HG02981 (cell line): ENCODE measurements around the gene HYI.
"Not testable (repeated sequence)": the region's sequence is repeated elsewhere in the genome, so short reads cannot be mapped to it uniquely, and the experiment has no call there.

ENCODE experiments used
- ATAC-seq: cut with Tn5 transposase; IDR thresholded peaks from one replicate; pipeline ENCODE4 v1.9.1; 2021; ENCODE audit warnings: mild to moderate bottlenecking, moderate library complexity; ENCODE audit not compliant: unreplicated experiment

HYI gene, protein sequence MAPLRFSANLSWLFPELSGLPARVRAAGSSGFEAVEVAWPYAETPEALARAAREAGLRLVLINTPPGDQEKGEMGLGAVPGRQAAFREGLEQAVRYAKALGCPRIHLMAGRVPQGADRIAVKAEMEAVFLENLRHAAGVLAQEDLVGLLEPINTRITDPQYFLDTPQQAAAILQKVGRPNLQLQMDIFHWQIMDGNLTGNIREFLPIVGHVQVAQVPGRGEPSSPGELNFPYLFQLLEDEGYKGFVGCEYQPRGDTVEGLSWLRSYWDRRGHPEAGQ

DNA sequence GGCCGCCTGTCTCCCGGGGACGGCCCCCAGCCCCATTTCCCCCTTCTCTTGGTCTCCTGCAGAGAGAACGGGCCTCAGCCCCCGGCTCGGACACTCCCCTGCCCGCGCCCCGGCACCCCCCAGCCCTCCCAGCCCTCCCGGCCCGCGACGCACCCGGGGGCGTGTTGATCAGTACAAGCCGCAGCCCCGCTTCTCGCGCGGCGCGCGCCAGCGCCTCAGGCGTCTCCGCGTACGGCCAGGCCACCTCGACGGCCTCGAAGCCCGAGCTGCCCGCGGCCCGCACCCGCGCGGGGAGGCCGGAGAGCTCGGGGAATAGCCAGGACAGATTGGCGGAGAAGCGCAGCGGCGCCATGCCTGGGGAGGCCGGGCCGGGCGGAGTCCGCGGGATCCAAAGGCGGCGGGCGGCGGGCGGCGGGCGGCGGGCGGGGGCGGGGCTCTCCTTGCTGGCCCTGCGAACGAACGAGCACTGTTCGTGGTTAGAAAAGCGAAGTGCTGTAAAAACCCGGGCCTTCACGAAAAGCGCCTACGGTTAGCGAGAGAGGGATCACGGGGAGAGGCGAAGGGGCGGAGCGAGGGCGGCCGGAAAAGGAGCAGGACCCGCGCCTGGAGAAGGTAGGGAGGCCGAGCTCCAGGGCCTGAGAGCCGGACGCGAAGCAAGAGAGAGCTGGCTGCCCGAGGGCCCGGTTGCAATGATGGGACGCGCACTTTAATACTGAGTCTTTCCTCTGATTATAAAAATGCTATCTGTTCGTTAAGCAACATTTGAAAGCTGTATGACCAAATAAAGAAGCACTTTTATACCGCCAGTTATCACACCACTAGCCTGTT lies at the start of gene HYI:
TSS of gene HYI (minus strand) at position 490 of the 828 bp plus-strand sequence. CDS start at position 352, 138 bp downstream.
- ATAC-seq: no peak

DNA sequence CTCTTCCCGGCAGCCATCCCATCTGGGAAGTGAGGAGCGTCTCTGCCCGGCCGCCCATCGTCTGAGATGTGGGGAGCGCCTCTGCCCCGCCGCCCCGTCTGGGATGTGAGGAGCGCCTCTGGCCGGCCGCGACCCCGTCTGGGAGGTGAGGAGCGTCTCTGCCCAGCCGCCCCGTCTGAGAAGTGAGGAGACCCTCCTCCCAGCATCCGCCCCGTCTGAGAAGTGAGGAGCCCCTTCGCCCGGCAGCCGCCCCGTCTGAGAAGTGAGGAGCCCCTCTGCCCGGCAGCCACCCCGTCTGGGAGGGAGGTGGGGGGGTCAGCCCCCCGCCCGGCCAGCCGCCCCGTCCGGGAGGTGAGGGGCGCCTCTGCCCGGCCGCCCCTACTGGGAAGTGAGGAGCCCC lies 48.1 kb upstream of the HYI start:
- not testable (repeated sequence) for ATAC-seq

DNA sequence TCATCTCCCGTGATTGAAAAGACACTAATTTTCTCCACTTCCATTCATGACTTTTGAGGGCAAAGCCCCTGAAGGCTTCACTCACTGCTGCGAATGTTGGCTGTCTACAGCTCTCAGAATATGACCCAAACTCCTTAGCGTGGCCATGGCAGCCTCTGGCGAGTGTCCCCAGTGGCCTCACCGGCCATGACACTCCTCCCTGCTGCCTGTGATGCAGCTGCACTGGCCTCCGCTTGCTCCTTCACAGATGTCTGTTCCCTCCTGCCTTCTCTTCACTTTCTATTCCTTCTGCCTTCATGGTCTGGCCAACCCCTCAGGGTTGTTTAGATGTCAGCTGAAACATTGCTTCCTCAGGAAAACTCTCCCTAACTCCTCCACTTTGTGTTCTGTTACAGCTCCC lies 46.2 kb upstream of the HYI start:
- ATAC-seq: no peak

DNA sequence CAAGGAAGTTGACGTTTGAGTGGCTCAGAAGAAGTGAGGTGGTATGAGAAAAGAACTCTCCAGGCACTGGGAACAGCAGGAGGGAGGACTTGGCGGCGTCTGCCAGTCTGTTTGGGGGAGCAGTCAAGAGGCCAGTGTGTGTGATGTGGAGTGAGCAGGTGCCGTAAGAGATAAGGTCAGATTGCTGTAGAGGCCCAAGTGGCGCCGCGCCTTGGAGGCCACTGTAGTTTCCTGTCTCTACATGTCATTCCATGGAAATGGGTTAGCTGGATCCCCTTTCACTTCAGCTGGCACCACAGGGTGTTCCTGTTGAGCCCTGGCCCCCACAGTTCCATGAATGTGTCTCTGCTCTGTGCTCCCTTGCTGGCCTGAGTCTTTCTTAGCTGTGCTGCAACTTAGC lies 41.5 kb upstream of the HYI start:
- ATAC-seq: no peak

DNA sequence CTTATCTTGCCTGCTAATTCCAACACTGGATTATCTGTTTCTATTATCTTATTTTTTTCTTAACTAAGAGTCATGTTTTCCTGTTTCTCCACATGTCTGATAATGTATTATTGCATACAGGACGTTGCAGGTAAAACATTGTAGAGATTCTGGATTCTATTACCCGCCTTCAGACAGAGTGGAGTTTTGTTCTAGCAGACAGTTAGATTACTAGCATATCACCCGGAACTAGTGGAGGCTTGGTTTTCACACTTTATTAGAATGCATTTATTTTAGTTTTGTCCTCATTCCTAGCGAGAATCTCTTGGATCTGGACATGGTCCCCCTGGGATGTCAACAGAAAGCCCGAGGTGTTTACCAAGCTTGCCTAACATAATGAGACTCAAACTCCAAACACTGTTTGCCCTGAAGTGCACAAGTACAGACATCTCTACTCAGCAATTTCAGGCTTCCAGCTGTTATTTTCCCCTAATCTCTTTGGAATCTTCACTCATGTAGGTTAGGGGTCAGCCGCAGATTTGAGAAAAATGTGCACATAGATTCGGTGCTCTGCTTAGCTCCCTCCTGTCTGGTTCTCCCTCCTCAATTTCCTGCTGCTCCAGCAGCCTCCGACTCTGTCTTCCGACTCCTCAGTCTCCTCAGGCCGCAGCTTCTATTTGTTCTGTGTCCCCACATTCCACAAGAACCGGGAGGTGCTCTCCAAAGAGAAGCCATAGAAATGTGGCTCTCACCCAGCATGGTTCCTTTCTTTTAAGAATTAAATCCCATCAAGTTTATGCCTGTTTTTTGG lies 40.1 kb upstream of the HYI start:
- no peak for ATAC-seq

DNA sequence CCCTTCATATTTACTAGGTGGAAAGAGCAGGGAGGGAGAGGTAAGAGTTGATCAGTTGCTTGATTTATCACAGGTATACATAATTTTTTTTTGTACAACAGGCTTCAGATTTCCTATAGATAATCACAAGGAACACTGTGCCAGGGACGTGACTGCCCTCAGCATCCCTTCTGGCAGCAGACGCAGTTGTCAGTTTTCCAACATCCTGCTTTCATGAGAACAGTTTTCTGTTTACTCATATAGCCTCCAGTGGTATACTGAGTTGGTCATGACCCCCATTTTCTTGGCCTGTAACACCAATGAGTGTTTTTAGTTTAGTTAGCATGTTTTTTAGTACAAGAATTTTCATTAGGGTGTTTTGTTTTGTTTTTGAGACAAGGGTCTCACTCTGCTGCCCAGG lies 39.1 kb upstream of the HYI start:
- ATAC-seq: no peak

DNA sequence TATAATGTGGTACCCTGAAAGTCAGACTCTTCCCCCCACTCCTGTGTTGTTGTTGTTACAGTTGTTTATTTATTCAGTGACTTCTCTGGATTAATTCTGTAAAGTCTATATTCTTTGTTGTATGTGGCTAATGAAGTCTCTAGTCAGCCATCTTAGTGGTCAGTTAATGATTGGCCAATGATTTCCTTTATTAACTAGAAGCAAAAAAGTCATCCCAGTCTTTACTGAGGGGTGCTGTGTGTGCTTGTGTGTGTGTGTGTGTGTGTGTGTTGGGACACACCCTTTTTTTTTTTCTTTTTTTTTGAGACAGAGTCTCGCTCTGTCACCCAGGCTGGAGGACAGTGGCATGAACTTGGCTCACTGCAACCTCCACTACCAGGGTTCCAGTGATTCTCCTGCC lies 37.3 kb upstream of the HYI start:
- ATAC-seq: no peak

DNA sequence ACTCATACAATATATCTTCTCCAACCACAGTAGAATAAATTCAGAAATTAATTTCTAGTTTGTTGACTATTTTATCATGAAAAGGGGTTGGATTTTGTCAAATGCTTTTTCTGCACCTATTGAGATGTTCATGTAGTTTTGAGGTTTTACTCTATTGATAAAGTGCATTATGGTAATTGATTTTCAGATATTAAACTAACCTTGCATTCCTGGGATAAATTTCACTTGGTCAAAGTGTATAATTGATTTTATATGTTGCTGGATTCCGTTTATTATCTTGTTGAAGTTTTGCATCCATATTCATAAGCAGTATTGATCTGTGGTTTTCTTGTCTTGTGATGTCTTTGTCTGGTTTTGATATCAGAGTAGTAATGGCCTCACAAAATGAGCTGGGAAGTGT lies 34.4 kb upstream of the HYI start:
- ATAC-seq: no peak

DNA sequence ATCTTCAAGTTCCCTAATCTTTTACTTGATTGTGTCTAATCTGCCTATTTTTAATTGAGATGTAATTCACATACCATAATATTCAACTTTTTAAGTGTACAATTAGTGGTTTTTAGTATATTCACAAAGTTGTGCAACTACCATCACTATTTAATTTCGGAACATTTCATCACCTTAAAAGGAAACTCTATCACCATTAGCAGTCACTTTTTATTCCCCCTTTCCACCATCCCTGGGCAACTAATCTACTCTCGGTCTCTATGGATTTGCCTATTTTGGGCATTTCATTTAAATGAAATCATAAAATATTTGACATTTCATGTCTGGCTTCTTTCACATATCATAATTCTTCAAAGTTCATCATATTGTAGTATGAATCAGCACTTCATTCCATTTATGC lies 30.6 kb upstream of the HYI start:
- ATAC-seq: no peak

DNA sequence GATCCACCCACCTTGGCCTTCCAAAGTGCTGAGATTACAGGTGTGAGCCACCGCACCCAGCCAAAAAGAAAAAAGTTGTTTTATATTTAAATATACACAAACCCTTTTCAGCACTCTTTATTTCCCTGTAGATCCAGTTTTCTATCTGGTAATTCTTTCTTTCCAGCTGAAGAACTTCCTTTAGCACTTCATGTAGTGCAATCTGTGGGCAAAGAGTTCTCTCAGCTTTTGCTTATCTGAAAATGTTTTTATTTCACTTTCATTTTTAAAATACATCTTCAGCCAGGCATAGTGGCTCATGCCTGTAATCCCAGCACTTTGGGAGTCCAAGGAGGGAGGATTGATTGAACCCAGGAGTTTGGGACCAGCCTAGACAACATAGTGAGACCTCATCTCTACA lies 28.5 kb upstream of the HYI start:
- no peak for ATAC-seq

DNA sequence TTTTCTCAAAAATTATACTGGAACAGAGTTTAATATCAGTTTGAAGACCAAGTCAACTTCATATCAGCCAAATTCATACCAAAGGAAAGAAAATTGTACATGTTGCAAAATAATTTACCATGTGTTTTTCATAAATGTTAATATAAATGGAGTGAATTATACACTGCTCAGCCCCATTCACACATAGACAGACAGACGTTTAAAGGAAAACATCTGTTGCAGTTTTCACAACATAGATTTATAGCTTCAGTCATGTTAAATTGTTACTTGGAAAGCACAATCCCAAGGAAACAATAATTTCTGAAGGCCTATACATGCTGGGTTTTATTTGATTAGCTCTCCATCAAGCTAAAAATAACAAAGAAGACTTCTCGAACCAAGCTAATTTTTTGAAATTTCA lies 27.8 kb upstream of the HYI start:
- ATAC-seq: no peak

DNA sequence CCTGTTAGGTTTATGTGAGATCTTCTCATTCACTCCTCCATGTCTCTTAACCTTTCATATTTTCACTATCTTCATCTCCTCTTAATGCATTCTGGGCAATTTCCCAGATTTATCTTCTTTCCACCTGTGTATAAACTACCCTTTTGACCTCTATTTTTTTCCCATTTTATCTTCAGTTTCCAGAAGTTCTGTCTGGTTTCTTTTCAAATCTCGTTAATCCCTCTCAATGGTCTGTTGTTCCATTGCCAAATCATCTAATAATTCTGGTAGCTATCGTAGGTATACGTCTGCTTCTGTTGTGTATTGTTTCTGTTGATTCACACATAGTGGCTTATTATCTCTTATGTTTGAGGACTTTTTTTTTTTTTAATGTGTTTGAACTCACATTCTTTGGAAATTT lies 25.7 kb upstream of the HYI start:
- no peak for ATAC-seq

DNA sequence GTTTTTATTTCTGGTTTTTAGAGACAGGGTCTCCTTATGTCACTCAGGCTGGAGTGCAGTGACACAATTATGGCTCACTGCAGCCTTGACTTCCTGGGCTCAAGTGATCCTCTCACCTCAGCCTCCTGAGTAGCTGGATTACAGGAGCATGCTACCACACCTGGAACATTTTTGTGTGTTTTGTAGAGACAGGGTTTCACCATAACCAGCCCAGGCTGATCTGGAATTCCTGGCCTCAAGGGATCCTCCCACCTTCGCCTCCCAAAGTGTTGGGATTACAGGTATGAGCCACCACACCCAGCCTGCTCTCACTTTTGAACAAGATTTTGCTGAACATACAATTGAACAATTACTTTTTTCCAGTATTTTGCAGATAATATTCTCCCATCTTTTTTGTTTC lies 24.0 kb upstream of the HYI start:
- no peak for ATAC-seq

DNA sequence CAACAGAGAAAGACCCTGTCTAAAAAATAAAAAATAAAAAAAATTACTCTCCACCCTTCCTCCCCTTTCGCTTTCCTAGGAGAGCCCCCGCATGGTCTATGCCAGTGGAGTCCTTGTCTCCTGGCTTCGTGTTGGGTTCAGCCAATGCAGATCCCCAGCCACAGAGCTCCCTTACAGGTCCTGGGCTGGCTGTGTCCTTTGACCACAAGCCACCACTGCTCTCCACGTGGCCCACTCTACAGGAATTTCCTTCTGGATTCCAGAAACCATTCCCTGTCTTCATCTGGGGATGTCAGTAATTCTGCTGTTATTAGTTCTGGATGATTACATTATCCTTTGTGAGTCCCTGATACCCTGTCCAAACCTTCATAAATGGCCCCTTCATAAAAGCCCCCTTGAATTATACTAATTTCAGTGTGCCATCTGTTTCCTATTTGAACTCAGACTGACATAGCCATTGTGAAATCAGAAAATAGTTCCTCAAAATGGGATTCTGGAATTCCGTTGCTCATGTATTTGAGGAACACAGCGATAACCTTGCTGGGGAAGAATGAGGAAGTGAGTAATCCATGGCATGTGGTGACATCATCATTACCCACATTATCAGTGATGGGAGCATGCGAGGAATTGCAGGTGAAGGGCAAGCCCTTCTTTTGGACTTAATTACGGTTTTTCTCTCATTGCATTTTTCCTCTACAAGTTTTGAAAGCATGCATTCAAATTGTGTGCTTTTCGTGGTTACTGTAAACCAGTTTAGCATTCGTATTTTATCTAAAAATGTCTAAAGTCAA lies 22.1 kb upstream of the HYI start:
- not testable (repeated sequence) for ATAC-seq

DNA sequence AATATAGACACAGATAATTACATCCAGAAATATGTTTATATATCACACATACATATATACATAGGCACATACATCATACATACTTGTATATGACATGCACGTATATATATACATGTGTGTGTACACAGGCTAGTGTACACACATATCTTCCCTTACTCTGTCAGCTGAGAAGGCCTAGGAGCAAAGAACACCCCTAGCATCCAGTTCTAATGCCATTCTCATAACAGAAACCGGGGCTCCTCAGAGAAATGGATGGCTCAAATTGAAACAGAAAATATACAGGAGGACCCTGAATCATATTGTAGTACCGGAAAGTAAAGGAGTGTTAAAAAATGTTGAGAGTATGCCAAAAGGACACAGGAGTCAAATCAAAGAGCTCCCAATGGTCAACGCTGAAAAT lies 19.7 kb upstream of the HYI start:
- no peak for ATAC-seq

DNA sequence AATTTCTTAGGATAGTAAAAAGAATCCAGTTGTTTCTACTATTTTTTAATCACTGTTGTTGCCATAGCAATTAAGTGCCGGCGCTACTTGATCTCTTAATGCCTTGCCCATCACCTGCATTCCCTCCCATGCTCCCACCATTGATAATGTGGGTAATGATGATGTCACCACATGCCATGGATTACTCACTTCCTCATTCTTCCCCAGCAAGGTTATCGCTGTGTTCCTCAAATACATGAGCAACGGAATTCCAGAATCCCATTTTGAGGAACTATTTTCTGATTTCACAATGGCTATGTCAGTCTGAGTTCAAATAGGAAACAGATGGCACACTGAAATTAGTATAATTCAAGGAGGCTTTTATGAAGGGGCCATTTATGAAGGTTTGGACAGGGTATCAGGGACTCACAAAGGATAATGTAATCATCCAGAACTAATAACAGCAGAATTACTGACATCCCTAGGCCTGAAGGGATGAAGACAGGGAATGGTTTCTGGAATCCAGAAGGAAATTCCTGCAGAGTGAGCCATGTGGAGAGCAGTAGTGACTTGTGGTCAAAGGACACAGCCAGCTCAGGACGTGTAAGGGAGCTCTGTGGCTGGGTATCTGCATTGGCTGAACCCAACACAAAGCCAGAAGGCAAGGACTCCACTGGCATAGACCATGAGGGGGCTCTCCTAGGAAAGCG lies 18.9 kb upstream of the HYI start:
- ATAC-seq: not testable (repeated sequence)

DNA sequence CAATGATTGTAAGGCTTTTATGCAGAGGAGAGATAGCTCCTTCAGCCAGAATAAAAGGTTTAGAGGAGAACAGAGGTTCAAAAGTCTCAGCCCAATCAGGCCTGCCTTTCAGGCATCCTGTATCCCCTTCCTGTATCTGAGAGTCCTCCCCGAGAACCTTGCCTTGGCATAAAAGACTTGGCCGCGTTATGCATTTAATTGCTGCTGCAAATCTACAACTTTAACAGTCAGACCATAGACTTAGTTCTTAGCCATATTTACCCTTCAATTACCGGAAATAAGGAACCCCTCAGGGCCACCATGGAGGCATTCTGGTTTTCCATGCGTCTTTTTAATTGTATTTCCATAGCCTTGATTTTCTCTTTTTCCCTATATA lies 18.3 kb upstream of the HYI start:
- ATAC-seq: no peak

DNA sequence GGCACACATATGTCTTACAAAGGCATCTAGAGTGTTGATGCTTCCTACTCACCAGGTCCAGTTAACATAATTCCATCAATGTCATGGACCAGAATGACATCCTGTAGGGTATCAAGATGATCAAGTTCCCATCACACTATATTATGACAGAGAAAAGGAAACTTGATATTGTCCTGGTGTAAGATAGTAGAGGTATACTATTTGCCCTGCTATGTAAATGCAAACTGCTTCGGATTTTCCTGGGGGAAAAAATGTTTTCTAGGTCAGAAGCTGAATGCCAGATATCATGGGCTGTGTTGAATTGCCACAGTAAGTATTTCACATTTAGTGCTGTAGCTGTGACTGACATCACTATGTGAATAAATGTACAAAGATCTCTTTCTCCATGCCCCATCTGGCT lies 16.2 kb upstream of the HYI start:
- ATAC-seq: no peak

DNA sequence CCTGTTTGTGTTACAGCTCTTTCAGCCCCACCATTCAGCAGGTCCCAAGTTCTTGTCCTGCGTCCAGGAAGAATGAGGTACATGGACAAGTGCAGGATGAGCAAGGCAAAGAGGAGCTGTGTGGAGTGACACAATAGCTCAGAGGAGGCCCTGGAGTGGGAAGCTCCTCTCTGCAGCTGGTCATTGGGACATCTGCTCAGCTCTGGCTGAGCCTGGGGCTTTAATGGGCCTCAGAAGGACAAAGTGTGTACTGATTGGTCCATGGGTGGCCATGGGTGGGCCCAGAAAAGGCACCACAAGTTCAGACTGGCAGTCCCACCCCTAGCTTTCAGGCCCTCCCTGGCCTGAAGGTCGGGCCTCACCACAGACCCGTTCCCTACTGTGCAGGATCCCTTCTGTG lies 14.7 kb upstream of the HYI start:
- ATAC-seq: no peak

DNA sequence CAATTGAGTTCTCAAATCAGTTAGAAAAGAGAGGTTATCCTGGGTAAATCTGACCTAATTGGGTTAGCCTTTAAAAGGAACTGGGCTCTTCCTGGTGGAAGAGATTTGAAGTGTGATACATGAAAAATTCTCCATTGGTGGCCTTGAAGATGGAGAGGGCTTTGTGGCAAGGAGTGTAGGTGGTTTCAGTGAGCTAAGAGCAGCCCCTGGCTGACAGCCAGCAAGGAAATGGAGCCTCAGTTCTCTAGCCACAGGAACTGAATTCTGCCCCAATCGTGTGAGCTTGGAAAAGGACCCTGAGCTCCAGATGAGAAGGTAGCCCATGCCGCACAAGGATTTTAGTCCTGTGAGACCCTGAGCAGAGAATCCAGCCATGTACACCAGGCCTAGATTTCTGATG lies 12.7 kb upstream of the HYI start:
- ATAC-seq: no peak
